ENCODE data around the gene RFPL4AL1.
"Not testable (repeated sequence)": the region's sequence is repeated elsewhere in the genome, so short reads cannot be mapped to it uniquely, and the experiment has no call there.

DNA sequence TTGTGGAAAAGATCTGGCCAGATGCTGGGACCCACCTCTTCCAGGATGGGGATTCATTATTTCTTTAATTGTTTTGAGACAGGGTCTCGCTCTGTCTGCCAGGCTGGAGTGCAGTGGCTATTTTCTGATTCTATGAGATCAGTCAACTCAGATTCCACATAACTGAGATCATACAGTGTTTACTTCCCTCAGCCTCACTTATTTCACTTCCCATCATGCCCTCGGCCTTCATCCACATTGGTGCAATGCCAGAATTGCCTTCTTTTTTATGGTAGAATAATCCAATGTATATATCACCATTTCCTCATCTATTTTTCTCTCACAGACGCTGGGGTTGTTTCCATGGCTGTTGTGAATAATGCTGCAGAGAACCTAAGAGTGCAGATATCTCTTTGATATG, 714 bp downstream of the RFPL4AL1 start:
- not testable (repeated sequence) for TF ChIP-seq POLR2AphosphoS5 (IDR thresholded peaks at IDR 0.05; ENCODE audit: borderline replicate concordance, low read depth, low read length); EZH2 (IDR thresholded peaks at IDR 0.05)
